Left lung (tissue), 10 donors: ENCODE data around the gene SMARCAL1. TPM values are rescaled to one million over a fixed set of nuclear protein-coding genes. Genes with fewer than 3 reads are reported as not detected.

Source experiments
- ATAC-seq: fragments of 200-7000 bp; cut with Tn5 transposase; one replicate; pipeline ENCODE4 v1.9.1; 2020; ENCODE audit warnings: moderate library complexity
- DNase-seq, 4 donors: peaks; one replicate each; pipeline ENCODE4 v3.0.0-alpha.2; 2013 to 2020
- H3K27ac ChIP-seq, 2 donors: fragments of 200-600 bp; sonication (generic) in 1 of 2; one replicate each; pipeline versions ENCODE4 v1.5.0 to v1.8.0; 2020 to 2021
- H3K27me3 ChIP-seq, 2 donors: fragments of 200-600 bp; sonication (generic) in 1 of 2; one replicate each; pipeline versions ENCODE4 v1.5.0 to v1.8.0; 2020 to 2021
- H3K36me3 ChIP-seq, 2 donors: fragments of 200-600 bp; sonication (generic) in 1 of 2; one replicate each; pipeline versions ENCODE4 v1.5.0 to v1.8.0; 2020 to 2021
- H3K4me1 ChIP-seq, 2 donors: fragments of 200-600 bp; one replicate each; pipeline ENCODE4 v1.8.0; 2021
- H3K4me3 ChIP-seq, 2 donors: fragments of 200-600 bp; sonication (generic) in 1 of 2; one replicate each; pipeline versions ENCODE4 v1.5.0 to v1.8.0; 2020 to 2021; ENCODE audit warnings: mild to moderate bottlenecking in 1 of 2
- H3K9me3 ChIP-seq, 2 donors: fragments of 200-600 bp; sonication (generic) in 1 of 2; one replicate each; pipeline versions ENCODE4 v1.5.0 to v1.8.0; 2020 to 2021
- CTCF ChIP-seq, 2 donors: fragments of 200-600 bp; sonication (generic) in 1 of 2; IDR thresholded peaks; one replicate each; pipeline versions ENCODE4 v1.5.0 to v1.8.0; 2021; ENCODE audit warnings: antibody characterized with exemption in 2 of 2
- intact Hi-C, 2 donors: fragments of 100-400 bp; cut with DNase I; formaldehyde crosslinking; loops; one replicate each; pipeline versions ENCODE4 v1.11.2 to v1.14.2; 2022
- polyA plus RNA-seq, 6 donors: library from polyadenylated mRNA; unstranded; fragments of 120-200 nt; gene quantifications; one replicate each; pipeline ENCODE4 v1.2.1, GENCODE V29; 2013; ENCODE audit not compliant: insufficient read length in 6 of 6
- total RNA-seq, 2 donors: library from RNA; stranded (reverse); fragmentation: NEBNext Ultra II Directional; extraction: Animal tissue kit (Norgen Biotek cat#: 25700); gene quantifications; one replicate each; pipeline ENCODE4 v1.2.1, GENCODE V29; 2021
- donor health status: DM: no; HTN: yes; CAD: no.
- donor health status: DM: no; HTN: no; CAD: no.

Gene SMARCAL1
- total and polyA plus RNA-seq, 8 donors, result 18.1 to 34.5 (median 29.8) TPM

DNA sequence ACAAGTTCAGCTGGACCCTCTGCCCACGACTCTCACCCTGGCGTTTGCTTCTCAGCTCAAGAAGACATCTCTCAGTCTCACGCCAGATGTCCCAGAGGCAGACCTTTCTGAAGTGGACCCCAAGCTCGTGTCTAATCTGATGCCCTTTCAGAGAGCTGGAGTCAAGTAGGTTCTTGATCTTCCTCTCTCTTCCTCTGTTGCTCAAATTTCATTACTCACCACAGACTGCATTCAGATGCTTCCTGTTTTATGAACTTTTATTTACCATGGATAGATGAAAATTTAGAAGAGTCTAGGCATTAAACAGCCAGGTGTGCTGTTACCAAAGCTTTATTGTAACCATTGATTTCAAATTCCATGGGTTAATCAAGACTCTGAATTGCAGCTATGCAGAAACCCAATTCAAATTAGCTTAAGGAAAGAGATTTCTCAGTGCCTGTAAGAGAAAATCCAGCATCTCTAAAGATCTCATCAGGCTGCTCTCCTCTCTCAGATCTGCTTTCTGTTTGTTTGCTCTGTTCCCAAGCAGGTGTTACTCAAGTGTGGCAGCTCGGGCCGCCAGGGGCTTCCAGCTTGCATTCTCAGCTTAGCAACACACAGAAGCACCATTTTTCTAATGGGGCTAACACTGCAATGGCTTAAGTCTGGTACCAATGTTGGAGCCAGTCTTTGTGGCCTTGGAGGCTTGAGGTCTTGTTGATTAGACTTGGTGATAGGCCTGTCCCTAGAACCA, 16.5 kb downstream of the SMARCAL1 start:
- H3K27me3 ChIP-seq, result no peaks in the 10 kb centered on the region
- TF ChIP-seq CTCF (IDR thresholded peaks at IDR 0.05), result no peak
- no peak for DNase-seq
- H3K4me3 ChIP-seq, result no peak overlapping the region
- peaks cover 0 to 99% of the 10 kb centered on the region in 2 donors for H3K36me3 ChIP-seq
- H3K27ac ChIP-seq, result no peak overlapping the region
- ATAC-seq, result no peak
- intact Hi-C loops, result no loop called here
- no peaks in the 10 kb centered on the region for H3K4me1 ChIP-seq
- H3K9me3 ChIP-seq, result peaks cover 0 to 10% of the 10 kb centered on the region in 2 donors

DNA sequence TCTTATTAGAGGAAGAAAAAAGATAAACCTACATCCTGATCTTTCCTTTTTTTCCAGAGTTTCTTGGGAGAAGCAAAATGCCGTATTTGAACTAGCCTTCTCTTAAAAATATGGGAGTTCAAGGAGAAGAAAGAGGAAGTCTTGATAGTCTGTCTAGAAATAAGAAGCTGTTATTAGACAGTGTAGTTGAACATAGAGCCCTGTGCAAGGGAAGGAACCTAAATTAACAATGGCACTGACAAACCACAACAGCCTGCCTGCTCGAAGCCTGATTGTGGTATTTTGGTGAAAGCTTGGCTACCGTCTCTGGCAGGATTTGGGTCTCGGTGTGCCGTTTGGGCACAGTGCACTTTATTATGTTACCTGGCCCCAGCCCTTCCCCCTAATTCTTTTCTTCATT, 17.1 kb downstream of the SMARCAL1 start:
- no peak for DNase-seq
- no peak for ATAC-seq
- intact Hi-C loops, result no loop called here
- Histone ChIP-seq H3K36me3 (peaks cover 0 to 99% of the 10 kb centered on the region in 2 donors), H3K27me3 (no peaks in the 10 kb centered on the region), H3K9me3 (peaks cover 0 to 10% of the 10 kb centered on the region in 2 donors), H3K4me1 (no peaks in the 10 kb centered on the region), H3K4me3 (no peak overlapping the region), H3K27ac (no peak overlapping the region)
- no peak for TF ChIP-seq CTCF (IDR thresholded peaks at IDR 0.05)

GRCh38 chr2:216430811-216431530, 18.7 kb downstream of the SMARCAL1 start:
- H3K4me1 ChIP-seq, result no peaks in the 10 kb centered on the region
- H3K27me3 ChIP-seq, result no peaks in the 10 kb centered on the region
- intact Hi-C loops, result no loop called here
- no peak for ATAC-seq
- no peak overlapping the region for H3K27ac ChIP-seq
- DNase-seq, result no peak
- peaks cover 0 to 99% of the 10 kb centered on the region in 2 donors for H3K36me3 ChIP-seq
- no peak for TF ChIP-seq CTCF (IDR thresholded peaks at IDR 0.05)
- H3K4me3 ChIP-seq, result no peak overlapping the region
- H3K9me3 ChIP-seq, result no peaks in the 10 kb centered on the region

GRCh38 chr2:216431531-216431856, 19.2 kb downstream of the SMARCAL1 start:
- Histone ChIP-seq H3K4me1 (no peaks in the 10 kb centered on the region), H3K36me3 (peaks cover 0 to 99% of the 10 kb centered on the region in 2 donors), H3K27me3 (no peaks in the 10 kb centered on the region), H3K4me3 (no peak overlapping the region), H3K27ac (no peak overlapping the region), H3K9me3 (no peaks in the 10 kb centered on the region)
- no peak for TF ChIP-seq CTCF (IDR thresholded peaks at IDR 0.05)
- ATAC-seq (no peak), DNase-seq (no peak)
- intact Hi-C loops, result no loop called here

DNA sequence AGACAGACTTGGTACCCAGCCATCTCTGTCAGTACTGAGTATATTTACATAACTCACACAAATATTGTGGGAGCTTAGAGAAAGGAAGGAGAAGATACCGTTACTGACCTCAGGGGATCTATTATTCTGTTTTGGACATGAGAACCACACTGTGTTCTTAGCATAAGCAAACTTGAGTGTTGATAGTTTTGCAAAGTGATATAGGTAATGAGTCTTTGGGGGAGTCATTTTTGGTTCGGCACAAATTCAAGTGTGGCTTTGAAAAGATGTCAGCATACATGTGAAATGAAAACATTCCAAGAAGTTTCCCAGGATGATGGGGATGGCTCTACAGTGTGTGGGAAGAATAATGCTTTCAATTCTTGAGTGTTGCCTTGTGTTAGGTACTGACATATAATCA, 24.1 kb downstream of the SMARCAL1 start:
- Histone ChIP-seq H3K27ac (no peak overlapping the region), H3K4me1 (no peaks in the 10 kb centered on the region), H3K27me3 (no peaks in the 10 kb centered on the region), H3K4me3 (no peak overlapping the region), H3K9me3 (no peaks in the 10 kb centered on the region), H3K36me3 (peaks cover 0 to 96% of the 10 kb centered on the region in 2 donors)
- DNase-seq, result no peak
- ATAC-seq, result no peak
- no peak for TF ChIP-seq CTCF (IDR thresholded peaks at IDR 0.05)
- intact Hi-C loops, result no loop called here
